ENCODE results near the gene NAGK.

The NAGK gene

DNA sequence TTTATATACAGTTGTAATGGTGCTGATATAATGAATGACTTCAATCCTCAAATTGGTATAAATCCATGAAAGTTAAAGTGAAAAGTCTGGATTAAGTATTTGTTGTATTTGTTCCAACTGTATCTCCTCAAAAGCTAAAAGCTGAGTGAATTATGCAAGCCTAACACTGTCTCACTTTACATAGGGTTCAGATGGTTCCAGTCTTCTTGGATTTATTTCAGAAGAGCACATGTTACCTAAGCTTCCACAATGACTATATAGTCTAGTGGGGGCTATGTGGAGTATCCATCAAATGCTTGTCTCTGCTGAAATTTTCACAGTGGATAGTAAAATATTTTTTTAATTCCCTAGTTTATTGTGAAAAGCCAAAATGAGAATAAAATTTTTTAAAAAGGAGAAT is 48.6 kb downstream of the NAGK start:
- no peak for DNase-seq

DNA sequence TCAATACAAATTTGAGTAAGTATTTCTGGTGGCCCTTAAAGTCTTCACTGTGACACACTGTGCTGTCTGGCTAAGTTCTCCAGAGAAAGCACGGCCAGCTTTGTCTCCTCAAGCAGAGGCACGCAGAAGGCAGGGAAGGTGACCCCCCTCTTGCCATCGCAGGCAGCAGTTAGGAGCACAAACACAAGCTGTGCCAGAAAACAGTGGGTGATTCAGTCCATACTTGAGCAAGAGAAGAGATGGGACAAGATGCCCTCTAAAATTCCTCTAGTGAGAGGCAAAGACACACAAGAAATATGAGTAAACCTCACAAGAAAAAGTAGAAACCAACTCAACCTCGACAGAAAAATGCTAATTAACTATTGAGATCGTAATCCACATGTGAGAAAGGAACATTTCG is 51.7 kb downstream of the NAGK start:
- DNase-seq, result no peak

DNA sequence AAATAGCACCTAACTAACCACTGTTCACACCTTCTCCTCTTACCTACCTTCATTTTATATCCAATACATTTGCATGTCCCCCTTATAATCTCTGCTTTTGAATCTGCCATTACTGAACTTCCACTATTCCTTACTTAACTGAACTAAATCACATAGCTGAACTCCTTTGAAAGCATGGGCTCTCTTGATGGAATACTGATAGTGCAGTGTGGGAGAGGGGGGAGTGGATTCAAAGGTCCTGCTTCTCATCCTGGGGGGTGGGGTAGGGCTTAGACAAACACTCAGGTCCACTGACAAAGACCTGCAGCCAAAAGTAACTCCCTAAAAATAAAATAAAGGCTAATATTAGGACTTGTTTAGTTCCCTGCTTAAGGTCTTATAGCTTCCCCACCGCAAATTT is 53.0 kb downstream of the NAGK start:
- DNase-seq, result no peak

DNA sequence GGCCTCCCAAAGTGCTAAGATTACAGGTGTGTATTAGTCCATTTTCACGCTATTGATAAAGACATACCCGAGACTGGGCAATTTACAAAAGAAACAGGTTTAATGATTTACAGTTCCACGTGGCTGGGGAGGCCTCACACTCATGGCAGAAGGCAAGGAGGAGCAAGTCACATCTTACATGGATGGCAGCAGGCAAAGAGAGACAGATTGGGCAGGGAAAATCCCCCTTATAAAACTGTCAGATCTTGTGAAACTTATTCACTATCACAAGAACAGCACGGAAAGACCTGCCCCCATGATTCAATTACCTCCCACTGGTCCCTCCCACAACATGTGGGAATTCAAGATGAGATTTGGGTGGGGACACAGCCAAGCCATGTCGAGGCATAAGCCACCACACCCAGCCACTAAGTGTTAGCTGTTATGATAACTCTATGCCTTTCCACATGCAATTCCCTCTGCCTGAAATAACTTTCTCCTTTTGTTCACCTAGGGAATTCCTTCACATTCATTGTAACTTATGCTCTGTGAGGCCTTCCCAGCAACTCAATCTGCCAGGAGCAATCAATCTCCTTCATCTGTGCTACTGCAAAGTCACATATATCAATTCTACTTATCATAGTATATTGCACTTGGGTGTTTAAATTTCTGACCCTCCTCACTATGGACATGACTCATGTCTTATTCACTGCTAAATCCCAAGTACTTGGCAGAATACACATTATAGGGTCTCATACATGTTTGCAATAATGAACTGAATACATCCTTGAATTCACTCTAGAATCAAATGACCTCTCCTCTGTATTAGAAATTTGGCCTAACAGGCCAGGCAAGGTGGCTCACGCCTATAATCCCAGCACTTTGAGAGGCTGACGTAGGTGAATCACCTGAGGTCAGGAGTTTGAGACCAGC is 54.2 kb downstream of the NAGK start:
- no peak for DNase-seq

DNA sequence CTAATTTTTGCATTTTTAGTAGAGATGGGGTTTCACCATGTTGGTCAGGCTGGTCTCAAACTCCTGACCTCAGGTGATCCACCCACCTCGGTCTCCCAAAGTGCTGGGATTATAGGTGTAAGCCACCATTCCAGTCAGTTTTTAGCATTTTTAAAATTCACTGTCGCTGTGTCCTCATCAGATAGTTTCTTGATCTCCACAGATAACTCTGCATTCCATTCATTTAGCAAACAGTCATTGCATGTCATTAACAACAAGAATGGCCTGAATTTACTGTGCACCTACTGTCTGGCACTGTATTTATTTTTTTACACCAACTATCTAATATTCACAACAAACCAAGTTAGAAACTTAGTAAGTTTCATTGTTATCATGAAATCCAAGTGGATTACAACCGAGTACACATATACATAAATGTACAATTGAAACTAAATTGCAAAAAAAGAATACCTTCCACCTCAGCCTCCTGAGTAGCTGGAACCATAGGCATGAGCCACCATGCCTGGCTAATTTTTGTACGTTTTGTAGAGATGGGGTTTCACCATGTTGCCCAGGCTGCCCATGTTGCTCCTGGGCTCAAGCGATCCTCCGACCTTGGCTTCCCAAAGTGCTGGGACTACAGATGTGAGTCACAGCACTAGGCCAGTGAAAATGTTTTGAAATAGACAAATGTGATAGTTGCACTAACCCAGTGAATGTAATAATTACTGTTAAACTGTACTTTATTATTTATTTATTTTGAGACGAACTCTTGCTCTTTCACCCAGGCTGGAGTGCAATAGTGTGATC is 57.3 kb downstream of the NAGK start:
- no peak for DNase-seq

DNA sequence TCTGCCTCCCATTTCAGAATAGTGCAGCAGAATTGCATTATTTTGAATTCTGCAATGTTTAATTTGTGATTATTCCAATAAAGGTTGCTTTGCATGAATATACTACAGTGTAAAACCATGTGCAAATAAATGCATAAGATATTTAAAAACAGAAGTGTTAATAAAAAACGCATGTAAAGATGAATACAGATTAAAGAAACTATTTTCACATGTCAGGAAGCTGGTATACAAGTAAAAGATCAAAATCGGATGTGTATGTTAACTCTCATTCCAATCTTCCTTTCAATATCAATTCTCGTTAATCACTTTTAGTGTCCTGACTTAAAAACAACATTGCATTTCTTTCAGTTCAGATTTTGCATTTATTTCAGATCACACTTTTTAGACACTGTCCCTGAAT is 58.5 kb downstream of the NAGK start:
- no peak for DNase-seq
